ENCODE data around the gene EPB41L2. TPM values are rescaled to one million over a fixed set of nuclear protein-coding genes. Genes with fewer than 3 reads are reported as not detected.

EPB41L2 gene
- total RNA-seq, 1 donor from 2014 or later = 211 TPM

DNA sequence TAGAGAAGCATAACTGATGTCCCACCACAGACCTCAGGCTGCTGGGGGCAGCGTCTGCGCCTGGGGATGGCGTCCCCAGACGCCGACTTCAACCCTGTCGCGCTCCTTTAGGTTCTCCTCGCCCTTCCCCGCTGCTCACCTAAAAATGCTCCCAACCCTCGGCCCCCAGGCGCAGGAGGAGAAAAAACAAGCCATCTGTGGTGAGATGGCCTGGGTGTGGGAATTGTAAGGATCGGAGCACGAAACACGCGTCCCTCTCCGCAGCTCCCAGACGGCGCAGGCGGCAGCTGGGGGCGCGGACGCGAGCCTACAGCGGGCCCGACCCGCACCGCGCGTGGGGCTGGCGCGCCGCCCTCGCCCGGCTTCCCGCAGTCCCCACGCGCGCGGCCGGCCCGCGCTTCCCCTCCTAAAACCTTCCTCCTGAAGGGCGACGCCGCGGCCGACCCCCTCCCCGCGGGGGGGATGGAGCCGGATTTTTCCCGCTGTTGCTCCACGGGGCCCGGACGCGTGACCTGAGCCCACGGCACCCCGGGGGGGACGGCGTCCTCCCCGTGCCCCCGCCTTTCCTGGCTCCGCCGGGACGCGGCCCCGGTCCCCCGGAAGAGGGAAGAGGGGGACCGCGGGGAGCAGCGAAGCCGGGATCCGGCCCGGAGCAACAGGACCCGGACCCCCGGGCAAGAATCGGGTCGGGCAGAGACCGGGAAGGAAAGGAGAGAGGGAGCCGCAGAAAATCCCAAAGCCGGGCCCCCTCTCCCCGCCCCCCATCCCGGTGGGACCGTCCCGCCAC is 611 bp downstream of the EPB41L2 start:
- no peak for DNase-seq (ENCODE audit: low spot score)

DNA sequence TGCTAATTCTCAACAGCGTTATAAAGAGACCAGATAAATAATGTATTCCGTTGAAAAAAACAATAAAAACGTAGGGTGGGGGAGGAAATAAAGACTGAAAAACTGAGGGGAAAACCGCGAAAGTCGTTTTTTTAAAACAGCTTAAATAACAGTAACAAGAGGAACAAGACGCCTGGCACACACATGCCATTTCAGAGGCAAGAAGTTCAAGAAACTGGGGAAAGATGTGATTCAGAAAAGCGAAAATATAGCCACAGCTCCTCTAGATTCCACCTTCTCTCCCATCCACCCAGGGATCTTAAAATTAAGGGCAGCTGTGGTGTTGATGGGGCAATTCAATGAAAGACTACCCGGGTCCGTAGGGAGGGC is 1.3 kb downstream of the EPB41L2 start:
- no peak for DNase-seq (ENCODE audit: low spot score)

DNA sequence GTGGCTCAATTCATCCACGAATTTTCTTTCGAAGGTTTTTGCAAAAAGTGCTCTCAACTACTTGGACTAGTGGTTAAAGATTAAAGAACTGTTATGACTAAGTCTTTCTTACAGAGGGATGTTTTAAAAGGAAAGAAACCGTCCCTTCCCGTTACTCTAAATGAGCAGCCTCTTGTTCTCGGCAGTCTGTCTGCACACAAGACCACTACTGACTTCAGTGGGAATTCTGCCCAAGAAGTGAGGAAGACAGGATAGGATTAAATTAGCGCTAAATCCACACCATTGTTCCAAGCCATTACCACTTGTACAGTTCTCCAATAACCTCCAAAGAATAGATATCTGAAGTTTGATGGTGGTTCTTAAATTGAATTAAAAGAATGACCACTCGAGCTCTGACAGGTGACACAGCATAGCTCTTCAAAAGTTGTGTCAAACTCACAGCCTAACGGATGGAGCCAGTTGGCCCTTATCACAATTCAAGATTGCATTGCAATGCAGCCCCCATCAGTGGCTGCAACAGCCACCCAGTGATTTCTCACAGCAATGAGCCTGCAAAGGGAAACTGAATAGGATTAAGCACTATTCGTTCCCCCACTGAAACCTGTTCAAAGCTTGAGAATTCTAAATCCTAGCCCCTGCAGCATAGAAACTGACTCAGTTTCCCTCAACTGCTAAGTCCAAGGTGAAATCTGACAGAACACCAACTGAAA is 1.8 kb downstream of the EPB41L2 start:
- DNase-seq (ENCODE audit: low spot score) = no peak

DNA sequence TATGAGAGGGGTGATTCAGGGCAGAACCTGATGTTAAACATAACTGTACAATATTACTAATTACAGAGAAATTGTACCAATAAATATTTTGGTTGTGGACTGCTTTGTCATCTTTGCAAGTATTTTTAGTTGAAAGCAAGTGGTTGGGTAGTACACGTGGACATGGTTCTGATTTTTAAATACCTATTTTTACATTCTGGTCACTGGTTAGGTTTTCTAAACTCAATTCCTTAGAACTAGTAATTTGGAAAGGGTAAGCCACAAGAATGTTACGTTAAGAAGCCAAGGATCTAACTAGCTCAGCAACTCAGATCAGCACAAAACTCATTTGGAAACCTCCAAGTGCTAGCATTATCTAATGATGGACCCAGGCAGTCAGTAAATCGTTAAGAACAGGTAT is 2.7 kb downstream of the EPB41L2 start:
- no peak for DNase-seq (ENCODE audit: low spot score)

DNA sequence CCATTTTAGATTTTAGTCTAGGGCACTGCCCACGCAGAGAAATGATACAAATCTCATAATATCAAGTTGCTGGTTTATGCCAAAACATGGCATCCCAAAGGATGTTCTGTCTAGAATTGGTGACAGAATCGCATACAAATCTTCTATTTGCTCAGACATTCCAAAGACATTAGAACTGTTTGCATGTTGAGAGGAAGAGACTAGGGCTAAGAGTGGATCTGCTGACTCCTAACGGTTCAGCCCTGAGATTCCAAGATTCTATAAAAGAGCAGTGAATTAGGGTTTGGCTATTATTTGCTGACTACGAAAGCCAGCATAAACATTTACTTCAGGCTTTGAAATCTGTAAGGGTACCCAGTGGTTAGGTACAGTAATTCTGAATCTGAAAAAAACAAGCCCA is 3.6 kb downstream of the EPB41L2 start:
- DNase-seq (ENCODE audit: low spot score) = no peak

DNA sequence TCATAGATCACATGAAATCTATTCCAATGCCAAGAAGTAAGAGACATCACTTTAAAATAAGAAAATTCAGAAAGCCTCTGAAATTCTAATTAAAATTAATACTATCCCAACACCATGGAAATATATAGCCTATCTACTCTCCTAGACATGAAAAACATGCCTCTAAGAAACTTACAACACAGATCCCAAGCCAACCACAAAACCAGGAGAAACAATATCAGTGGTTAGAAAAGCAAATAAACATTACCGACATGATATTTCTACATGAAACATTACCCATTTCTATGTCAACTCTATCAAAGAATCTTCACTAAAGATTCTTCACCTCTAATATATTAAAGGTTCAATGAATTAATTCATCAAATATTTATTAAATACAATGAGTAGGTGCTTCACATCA is 4.8 kb downstream of the EPB41L2 start:
- no peak for DNase-seq (ENCODE audit: low spot score)

DNA sequence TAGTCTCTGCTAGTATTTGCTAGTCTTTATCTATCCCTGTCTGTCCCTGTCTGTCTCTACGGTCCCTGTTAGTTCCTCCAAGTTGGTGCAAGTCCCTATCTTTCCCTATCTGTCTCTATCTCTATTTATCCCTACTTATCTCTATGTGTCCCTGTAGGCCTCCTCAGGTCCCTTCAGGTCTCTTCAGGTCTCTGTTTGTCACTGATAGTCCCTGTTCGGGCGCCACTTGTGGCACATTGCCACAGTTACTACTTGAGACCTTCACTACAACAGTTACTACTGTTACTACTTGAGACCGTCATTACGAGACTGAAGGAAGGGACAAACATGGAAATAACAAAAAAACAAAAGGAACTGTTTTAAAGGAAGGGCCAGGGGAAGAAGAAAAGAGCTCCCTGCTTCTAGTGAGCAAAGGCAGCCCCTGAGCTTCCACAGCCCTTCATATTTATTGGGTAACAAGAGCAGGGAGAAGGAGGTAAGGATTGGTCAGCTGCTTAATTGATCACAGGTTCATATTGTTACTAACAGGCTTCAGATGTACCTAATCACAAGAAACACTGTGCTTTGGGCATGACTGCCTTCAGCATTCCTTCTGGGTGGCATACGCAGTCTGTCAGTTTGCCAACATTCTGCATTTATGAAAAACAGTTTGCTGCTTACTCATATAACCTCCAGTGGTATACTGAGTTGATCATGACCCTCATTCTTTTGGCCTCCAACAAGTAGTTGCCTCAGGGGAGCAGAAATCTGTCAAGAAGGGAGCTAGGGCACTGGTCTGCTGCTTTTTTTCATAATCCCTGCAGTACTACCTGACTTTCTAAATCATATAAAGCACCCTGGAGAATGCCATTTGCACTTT is 8.4 kb downstream of the EPB41L2 start:
- DNase-seq (ENCODE audit: low spot score) = no peak

DNA sequence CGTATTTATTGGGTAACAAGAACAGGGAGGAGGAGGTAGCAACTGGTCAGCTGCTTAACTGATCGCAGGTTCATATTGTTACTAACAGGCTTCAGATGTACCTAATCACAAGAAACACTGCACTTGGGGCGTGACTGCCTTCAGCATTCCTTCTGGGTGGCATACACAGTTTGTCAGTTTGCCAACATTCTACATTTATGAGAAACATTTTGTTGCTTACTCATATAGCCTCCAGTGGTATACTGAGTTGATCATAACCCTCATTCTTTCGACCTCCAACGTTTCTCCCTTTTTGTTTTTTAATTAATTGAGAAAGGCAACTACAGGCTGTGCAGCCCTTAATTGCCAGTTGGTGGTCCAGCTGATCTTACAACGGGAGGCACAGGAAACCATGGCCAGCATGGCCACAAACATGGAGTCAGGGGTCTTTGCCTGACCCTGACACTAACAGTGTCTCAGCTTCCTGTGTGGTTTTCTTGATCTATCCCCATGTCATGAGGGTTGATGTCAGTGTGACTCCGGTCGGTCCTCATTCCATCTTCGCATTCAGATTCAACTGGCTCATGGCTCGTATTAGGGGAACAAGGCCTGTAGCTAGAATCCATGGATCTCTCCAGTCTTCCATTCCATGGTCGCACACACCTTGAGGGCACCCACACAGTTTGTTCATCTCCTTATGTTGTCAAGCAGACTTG is 9.4 kb downstream of the EPB41L2 start:
- no peak for DNase-seq (ENCODE audit: low spot score)

DNA sequence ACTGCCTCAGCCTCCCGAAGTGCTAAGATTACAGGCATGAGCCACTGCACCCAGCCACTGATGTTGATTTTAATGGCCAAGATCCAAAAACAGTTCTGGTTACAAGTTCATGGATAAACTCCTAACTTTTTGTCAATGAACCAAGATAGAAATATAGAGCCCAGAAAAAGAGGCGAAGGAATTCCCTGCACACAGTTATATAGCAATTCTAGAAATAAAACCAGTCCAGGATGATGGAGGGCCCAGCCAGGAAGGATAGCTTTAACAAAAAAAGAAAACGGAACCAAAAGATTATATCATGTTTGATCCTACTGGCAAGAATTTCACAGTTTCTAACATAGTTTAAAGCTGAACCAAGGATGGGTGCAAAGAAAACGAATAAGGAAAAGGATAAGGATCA is 10.9 kb downstream of the EPB41L2 start:
- no peak for DNase-seq (ENCODE audit: low spot score)

DNA sequence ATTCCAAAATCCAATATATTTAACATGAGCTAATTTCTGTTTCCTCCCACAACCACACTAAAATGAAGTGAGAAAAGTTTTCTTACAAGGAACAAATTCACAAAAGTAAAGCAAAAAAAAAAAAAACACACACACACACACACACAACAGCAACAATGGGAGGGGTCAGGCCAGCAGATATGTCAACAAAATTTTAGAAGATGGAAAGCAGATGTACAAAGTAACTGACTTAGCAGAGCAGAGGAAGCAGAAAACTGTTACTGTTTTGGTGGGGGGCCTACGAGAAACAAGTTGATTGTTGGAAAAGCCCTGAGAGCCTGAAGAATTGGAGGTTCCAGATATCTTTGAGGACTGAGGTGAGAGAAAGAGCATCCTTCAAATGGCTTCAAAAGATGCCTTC is 11.7 kb downstream of the EPB41L2 start:
- no peak for DNase-seq (ENCODE audit: low spot score)

DNA sequence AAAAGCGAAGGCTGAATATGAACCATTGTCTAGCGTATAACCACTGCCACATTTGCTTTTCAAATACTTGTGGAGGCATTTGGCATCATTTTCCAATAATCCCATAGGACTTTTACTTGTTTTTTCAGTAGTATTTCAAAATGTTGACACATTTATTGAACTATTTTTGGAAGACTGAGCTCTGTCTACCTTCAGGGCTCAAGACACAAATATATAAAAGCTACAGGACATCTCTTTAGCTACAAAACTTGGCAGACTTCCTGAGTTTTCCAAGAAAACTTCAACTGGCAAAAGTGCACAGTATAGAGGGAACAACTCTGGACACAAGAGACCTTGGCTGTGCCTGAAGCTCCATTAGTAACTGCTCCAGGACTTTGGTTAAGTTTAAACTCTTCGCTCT is 13.4 kb downstream of the EPB41L2 start:
- no peak for DNase-seq (ENCODE audit: low spot score)

DNA sequence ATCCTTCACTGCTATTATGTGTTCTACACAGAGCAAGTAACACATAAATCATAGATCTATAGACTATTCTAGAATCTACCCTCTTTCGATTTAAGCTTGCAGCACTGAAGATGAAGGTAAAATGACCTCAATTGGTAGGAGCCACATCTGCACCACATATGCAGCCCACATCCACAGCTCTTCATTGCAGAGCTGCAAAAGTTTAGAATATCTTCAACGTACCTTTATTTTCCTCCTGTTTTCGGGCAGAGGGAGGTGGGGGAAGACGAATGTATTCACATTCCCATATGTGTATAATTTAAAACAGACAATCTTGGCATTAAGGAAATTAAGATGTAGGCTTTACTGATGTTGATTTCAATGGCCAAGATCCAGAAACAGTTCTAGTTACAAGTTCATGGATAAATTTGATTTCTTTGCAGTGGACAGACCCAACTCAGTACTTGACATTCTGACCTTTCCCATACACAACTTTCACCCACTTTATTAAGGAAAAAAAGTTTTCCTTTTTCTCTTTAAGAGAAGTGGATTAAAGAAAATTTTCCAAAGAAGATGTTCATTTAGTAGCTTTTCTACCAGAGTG is 14.0 kb downstream of the EPB41L2 start:
- DNase-seq (ENCODE audit: low spot score) = no peak

DNA sequence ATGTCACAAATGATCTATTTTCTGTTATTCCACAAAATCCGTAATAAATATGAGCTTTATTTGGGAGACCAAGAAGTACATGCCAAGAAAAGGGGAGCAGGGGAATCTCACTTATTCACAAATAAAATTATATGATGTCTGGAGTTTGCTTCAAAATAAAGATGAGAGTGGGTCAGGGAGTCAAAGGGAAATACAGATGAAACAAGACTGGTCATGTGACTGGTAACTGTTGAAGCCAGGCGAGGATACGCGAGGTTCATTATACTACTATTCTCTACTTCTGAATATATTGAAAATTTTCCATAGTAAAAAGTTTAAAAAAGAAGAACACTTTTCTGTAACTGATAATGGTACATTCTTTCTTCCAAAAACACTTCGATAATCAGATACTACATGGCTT is 14.6 kb downstream of the EPB41L2 start:
- no peak for DNase-seq (ENCODE audit: low spot score)

DNA sequence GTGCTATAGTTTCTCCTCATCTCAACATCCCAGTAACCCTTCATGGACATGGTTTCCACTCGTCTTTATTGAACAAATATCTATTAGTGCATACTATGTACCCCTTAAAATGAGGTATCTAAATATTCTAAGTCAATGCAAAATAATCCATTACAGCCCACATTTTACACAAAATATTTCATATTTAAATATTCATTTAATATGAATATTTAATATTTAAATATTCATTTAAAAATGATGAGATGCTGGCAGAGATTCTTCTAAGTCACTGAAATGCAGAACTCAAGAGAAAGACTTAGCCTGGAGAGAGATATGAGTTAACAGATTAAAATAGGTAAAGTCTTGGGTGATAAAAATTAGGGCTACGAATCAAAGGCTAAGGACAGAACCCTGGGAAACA is 17.9 kb downstream of the EPB41L2 start:
- no peak for DNase-seq (ENCODE audit: low spot score)

DNA sequence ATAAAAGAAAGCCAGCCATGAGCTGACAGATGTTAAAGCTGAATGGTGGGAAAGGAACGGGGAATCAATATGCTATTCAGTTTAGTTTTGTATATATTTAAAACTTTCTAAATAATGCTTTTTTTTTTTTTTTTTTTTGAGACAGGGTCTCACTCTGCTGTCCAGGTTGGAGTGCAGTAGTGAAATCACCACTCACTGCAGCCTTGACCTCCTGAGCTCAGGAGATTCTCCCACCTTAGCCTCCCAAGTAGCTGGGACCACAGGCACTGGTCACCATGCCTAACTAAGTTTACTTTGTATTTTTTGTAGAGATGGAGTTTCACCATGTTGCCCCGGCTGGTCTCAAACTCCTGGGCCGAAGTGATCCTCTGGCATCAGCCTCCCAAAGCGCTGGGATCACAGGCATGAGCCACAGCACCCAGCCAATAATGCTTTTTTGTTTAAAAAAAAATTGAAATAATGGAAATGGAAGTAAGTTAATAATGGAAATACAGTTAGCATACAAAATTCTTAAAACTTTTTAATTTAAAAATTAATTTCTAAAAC is 19.1 kb downstream of the EPB41L2 start:
- DNase-seq (ENCODE audit: low spot score) = no peak

DNA sequence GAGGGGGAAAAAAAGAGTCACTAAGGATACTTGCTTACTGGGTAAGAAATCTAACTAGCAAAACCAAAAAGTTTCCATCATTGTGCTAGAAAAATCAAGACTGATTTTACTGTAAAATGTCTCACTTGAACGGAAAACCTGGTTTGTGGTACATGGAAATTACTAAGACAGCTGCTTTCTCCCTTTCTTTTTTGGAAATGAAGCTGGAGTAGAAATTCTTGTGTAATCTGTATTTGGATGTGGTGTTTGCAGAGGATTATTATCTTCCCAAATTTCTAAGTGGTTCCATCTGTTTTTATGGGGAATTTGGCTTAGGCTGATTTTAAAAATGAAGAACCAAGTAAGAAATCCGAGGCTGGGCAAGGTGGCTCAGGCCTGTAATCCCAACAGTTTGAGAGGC is 20.4 kb downstream of the EPB41L2 start:
- no peak for DNase-seq (ENCODE audit: low spot score)

DNA sequence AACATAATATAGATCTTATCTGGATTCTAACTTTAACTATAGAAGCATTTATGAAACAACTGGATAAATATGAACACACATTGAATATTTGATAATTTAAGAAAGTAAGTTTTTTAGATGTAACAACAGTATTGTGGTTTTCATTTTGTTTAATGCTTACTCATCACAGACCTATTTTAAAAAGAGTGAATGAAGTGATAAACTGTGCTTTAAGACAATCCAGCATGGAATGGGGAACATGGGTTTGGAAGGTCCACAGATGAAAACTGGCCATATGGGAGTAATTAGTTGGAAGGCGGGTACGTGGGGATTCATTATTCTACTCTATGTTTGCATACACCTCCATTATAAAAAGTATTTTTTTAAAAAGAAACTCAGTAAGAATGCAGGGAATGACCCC is 21.2 kb downstream of the EPB41L2 start:
- no peak for DNase-seq (ENCODE audit: low spot score)

DNA sequence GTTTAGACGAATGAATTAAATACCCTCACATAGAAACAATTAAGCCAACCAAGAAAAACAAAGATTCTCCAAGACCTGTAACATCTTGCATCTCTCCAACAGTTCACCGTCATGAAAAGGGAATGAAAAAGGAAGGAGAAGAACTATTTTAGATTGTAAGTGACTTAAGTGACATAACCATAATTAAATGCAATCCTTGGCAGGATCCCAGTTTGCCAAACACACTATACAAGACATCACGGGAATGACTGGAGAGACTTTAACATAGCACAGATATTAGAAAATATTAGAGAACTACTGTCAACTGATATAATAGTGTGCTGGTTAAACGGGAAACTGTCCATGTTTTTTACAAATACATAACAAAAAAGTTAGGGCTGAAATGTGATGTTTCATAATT is 22.2 kb downstream of the EPB41L2 start:
- no peak for DNase-seq (ENCODE audit: low spot score)

DNA sequence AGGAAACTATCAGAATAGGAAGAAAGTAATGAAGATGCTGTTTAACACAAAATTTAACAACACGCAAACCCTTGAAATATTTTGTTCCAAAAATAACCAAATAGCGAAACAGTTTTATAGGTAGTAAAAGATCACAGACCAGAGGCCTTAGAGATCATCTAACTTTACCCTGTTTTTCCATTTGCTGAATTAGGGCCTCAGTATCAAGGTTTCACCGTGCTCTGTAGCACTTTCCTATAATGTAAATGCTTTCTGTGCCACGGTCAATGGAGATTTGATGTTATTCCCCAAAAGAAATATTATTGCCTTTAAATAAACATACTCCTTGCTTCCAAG is 23.7 kb downstream of the EPB41L2 start:
- DNase-seq (ENCODE audit: low spot score) = no peak

DNA sequence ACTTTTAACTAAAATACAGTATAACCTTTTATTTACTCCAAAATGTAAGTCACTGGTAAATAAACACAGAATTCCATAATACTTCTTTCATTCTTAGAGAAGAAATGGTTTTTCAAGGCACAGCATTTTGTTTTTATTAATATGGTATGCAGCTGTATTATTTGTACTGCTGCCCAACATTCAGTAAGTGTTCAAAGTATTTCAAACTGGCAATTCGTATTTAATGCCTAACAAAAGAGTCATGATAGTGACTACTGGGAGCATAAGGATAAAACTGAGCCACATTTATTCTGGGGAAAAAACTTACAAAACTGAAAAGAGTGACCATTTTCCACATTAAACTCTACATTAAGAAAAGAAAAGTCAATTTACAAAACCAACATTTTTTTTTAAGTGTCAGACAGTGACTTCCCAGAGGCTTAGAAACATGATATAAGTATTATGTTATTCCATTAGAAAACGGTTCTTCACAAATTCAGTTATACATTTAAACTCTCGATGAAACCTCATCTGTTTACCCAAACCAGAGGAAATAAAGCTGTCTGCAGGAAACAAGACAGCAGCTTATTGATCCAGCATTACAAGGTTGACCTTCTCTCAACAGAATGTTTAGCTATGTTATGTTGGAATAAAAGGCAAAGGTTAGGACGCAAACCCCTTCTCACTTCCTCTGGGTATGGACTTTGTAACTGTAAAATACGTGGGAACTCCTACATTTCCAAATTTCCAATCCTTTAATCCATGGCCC is 24.3 kb downstream of the EPB41L2 start:
- DNase-seq (ENCODE audit: low spot score) = no peak
